HG03280 (cell line): Measurements from ENCODE around the gene SDHA.
"Not testable (repeated sequence)": the region's sequence is repeated elsewhere in the genome, so short reads cannot be mapped to it uniquely, and the experiment has no call there.

ENCODE experiments used
- ATAC-seq: cut with Tn5 transposase; IDR thresholded peaks from one replicate; pipeline ENCODE4 v1.9.1; 2021; ENCODE audit warnings: mild to moderate bottlenecking, moderate library complexity; ENCODE audit not compliant: unreplicated experiment

Gene SDHA

GRCh38 chr5:196350-196749 is 21.8 kb upstream of the SDHA start:
- ATAC-seq: no peak

DNA sequence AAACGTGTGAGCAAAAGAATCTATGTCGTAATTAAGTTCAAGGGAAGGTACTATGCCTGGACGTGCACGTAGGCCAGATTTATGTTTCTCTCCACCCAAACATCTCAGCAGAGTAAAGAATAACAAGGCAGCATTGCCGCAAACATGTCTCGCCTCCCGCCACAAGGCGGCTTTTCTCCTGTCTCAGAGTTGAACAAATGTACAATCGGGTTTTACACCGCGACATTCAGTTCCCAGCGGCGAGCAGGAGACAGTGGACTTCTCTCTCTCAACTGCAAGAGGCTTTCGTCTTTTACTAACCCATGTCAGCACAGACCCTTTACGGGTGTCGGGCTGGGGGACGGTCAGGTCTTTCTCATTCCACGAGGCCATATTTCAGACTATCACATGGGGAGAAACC is 21.1 kb upstream of the SDHA start:
- ATAC-seq: not testable (repeated sequence)

DNA sequence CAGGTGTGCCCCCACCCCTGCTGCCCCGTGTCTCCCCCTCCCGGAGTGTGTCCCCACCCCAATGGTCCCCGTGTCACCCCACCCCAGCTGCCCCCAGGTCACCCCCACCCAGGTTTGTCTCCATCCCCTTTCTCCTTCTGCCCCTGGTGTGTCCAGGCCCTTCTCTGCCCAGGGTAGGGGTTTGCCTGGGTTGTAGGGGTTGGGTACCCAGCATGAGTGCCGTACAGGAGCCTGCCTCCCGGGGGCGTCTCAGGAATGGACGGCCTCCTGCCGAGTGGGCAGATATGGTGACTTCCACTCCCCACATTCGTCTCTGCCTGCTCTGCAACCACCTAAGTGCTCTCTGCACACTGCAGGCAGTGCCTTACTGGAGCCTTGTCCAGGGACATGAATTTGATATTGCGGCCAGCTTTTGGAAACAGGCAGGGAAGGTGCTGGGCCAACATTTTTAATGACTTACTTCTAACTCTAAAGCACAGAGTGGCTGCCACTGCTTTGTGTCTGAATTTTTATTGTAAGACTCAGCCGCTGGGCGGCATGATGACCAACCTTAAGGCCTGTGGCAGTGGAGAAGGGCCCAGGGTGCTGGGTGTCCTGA is 20.1 kb upstream of the SDHA start:
- no peak for ATAC-seq

DNA sequence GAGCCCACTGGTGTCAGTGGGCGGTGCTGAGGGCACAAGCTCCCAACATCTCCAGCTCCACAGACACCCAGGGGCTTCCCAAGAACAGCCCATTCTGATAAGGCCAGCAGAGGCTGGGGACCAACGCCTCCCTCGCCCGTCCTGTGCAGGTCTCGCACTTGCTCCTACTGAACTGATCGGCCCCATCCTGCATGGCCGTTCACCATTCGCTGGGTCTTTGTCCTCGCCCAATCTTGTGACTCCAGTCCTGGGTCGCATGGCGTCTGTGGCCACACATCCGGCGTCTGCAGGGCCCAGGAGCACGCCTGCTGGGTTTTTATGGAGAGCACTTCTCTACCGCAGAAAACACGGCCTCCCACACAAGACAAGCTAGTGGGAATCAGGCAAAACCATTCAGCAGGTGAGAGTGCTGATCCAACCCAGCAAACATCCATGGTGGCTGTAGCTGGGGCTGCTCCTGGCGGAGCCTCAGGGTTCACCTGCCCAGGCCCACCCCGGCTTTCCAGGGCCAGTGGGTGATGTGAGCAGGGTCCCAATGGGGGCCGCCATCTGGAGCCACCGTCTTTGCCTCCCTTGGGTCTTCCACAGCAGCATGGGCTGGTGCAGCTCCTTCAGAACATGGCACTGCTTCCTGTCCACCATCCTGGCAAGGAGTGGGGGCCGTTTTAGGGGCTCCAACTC is 19.5 kb upstream of the SDHA start:
- no peak for ATAC-seq

DNA sequence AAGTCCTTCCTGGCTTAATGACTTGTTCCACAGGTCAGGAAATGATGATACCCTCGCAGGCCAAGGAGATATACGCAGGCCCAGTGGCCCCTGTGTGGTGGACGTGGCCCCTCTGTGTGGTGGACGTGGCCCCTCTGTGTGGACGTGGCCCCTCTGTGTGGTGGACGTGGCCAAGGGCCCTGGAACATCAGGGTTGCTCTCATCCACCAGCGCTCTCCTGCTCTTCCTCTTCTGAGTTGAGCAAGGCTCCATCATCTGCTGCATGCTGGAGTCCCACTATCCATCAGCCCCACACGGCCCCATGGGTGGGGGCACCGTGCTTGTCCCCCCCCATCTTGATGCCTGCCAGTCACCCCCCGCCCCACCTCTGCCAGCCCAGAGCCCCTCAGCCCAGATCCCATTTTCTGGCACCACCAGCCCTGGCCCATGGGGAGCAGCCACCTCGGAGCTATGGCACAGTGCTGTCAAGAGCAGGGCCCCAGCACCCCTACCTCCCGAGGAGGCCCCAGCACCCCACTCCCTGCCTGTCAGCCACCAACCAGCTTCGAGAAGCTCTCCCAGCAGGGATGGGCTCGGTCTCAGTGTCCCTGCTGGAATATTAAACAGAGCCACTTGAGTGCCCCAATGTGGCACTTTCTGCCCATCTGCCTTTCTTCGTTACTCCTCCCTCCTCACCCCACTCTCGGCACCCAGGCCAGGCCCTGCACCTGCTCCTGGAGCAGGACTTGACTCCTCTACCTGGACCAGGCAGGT is 18.7 kb upstream of the SDHA start:
- no peak for ATAC-seq

- ATAC-seq: no peak
These were observed 18.0 kb upstream of the SDHA start for GRCh38 chr5:199950-200645.

DNA sequence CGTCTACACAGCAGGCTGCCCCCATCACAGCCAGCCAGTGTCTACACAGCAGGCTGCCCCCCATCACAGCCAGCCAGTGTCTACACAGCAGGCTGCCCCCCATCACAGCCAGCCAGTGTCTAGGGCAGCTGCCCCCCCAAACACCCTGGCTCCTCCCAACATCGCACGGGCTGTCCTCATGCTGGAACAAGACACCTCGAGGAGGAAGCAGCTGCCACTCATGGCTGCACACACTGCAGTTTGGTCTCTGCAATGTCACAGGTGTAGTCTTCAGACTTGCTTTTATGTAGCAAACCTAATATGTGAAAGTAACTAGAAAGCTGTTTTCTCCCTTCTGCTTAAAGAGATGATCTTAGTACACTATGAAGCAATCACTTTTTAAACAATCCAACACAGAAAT is 17.1 kb upstream of the SDHA start:
- no peak for ATAC-seq

- no peak for ATAC-seq
These were observed 16.4 kb upstream of the SDHA start for GRCh38 chr5:201672-202071.

GRCh38 chr5:203246-203930 is 14.7 kb upstream of the SDHA start:
- ATAC-seq: no peak

DNA sequence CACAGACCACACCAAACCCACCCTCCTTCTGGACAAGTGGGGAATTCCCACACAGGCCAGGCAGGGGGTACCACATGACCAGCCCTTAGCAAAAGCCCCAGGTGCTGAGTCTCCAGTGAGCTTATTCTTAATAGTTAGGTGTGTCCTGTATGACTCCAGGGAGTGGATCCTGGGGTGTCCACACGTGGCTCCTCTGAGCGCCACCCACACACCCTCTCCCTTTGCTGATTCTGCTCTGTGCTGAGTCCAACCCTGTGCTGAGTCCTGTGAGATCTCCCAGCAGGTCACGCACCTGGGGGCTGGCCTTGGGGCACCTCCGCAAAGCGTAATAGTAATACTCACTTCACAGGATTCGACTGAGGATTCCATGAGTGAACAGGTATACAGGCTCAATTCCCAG is 14.1 kb upstream of the SDHA start:
- ATAC-seq: no peak

DNA sequence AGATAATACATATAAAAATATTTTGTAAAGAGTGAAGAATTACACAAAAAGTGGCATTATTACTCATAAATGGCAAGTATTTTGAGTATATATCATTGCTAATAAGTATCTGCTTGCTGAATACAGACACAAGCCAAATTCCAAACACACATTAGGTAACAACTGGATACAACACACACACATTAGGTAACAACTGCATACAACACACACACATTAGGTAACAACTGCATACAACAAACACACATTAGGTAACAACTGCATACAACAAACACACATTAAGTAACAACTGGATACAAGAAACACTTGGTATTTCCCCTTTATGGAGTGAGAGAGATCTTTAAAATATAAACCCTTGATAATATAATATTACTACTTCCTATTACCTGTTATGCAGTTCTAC is 13.7 kb upstream of the SDHA start:
- ATAC-seq: no peak

- ATAC-seq: no peak
These were observed 13.0 kb upstream of the SDHA start for GRCh38 chr5:204966-205670.

DNA sequence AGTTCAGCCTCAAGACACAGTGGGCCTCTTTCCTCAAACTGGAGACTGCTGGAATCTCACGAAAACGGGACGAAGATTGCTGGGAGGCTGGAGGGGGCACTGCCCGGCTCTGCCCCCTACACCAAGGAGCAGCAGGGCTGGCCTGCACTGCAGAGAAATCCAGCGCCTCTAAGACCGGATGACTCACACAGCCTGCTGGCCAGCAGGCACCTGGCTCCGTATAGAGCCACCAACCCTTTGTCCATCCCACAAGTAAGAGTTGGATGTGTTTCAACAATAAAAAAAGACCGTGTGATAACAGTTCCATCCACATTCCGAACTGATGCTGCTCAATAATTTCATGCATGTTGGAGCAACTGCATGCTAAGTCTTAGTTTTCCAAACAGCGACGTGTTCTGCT is 11.7 kb upstream of the SDHA start:
- ATAC-seq: no peak

GRCh38 chr5:206927-207536 is 11.1 kb upstream of the SDHA start:
- ATAC-seq: no peak

DNA sequence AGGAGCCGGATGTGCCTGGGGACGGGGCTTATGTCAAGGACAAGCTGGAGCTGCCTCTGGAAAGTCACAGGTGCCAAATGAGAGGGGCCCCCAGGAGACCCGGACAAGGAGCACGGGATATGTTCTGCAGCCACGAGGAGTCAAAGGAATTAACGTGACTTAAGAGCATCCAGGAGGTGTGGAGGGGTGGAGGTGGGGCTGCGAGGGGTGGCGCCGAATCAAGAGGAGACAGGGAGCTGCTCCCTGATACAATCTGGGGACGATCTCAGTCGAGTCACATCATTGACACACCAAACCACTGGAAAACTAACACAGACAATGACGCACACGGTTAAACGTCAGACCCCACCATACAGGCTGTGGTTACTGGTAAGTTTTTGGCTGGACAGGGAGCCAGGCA is 10.5 kb upstream of the SDHA start:
- ATAC-seq: no peak

DNA sequence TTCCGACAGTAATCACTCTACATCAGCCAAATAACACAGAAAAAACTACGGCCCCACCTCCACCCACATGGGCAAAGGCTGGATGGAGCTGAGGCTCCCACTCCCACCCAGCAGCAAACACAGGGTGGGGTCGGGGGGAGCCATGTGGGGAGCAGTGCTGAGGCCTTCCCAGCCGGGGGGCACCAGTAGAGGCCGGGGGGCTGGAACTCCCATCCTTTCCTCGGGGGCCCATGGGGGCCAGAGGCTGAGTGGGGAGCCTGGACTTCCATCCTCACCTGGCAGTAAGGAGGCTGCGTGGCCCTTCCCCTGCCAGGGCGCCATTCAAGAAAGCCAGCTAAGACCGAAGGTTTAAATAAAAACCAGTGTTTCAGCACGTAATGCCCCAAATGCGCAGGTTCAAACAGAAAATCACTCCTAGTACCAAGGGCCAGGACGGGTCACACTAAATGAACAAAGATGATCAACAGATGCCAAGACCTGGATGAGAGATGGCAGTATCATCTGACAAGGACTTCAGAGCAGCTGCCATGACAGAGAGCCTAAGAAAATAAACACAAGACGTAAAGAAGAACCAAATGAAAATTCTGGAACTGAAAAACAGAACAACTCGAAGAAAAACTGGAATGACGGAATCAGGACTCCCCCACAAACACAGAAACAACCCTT is 9.5 kb upstream of the SDHA start:
- ATAC-seq: no peak

DNA sequence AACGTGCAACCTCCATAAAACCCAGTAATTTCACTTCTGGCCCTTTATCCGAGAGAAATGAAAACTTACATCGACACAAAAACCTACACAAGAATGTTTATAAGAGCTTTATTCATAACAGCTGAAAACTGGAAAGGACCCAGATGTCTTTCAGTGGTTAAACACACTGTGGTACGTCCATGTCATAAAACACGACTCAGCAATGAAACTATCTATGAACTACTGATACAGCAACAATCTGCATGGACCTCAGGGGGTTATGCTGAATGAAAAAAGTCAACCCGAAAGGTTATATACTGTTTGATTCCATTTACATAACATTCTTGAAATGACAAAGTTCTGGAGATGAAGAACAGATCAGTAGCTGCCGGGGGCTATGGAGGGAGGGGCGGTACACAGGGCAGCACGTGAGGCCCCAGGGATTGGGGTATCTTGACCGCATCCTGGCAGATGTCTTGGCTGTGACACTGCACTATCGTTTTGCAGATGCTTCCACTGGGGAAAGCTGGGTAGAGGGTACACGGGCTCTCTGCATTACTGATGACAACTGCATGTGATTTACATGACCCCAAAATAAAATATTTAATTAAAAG is 4.2 kb upstream of the SDHA start:
- ATAC-seq: no peak

DNA sequence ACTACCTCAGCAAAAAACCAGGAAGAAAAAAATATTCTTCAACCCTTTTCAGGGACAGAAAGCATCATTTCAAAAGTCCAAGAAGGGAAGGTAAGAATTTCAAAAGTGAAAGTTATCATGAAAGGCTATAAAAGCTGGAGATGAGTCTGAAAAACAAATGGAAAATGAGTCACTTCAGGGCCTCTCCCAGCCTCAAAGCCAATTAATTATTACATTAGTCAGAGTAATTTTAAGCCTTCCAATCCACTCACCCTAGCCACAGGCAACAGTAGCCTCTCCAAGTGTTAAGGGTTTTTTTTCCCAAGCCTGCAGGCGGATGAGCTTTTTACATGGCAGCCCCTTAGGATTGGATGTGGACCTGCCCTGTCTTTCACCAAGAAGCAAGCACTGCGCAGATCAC is 2.9 kb upstream of the SDHA start:
- ATAC-seq: not testable (repeated sequence)

GRCh38 chr5:216076-216475 is 2.0 kb upstream of the SDHA start:
- ATAC-seq: not testable (repeated sequence)
